Testis (tissue), 2 donors: ENCODE results near the gene KPNB1.

Source experiments
- CTCF ChIP-seq, 3 experiments: fragments of 450-650 bp in 2 of 3; fragments of 200-600 bp in 1 of 3; sonication (generic) in 1 of 3; IDR thresholded peaks; one replicate each; pipeline ENCODE4 v1.5.1; 2016 to 2019; ENCODE audit warnings: antibody characterized with exemption in 3 of 3, mild to moderate bottlenecking in 2 of 3, moderate library complexity in 1 of 3
- POLR2A ChIP-seq: fragments of 450-650 bp; IDR thresholded peaks from one replicate; pipeline ENCODE4 v1.6.1; 2017; ENCODE audit warnings: antibody characterized with exemption, mild to moderate bottlenecking, moderate library complexity

DNA sequence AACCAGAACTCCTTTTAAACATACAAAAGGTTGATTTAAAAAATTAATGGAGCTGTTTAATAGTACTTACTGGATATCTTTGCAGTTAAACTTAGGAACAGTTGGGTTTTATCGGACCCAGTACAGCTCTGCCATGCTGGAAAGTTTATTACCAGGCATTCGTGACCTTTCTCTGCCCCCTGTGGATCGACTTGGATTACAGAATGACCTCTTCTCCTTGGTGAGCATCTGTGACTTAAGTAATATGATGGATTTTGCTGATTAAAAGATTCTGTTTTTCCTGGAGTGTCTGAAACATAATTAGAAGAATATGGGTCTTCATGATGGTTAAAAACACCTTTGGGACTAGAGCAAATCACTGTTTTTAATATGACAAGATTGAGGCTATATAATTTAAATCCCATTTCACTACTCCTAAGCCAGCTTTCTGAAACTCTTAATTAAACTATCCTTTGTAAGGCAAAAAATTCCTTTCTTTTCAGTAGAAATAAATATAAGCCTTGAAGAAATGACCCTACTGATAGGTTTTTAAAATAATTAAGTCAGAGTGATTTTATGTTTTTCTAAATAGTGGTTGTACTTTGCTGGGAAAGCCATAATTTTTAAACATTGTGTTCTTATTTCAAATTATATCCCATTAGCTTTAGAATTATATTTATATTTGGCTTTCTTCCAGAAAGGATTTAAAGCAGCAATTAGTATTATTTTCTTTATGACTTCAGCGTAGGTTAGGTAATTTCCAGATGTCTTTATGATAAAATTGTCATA, 45.7 kb upstream of the KPNB1 start:
- TF ChIP-seq CTCF (IDR thresholded peaks at IDR 0.05) (no peak), POLR2A (no peak)
